CD14-positive monocyte (primary cell): ENCODE measurements around the gene BCAR3. TPM values are rescaled to one million over a fixed set of nuclear protein-coding genes. Genes with fewer than 3 reads are reported as not detected.

ENCODE experiments used
- DNase-seq, 3 donors: peaks; one replicate each; pipeline ENCODE4 v3.0.0-alpha.2; 2011 to 2022
- H2AFZ ChIP-seq: 2 replicates; pipeline ENCODE4 v1.6.0; 2012; ENCODE audit warnings: mild to moderate bottlenecking, low read depth, low read length, inconsistent platforms; ENCODE audit not compliant: insufficient read depth, poor library complexity, severe bottlenecking
- H3K27ac ChIP-seq, 2 donors: 1 replicate in 1 of 2; 2 replicates in 1 of 2; pipeline ENCODE4 v1.5.1; 2012 to 2013; ENCODE audit warnings: low read length in 2 of 2, control low read depth in 1 of 2, inconsistent platforms in 1 of 2, low read depth in 1 of 2, mild to moderate bottlenecking in 1 of 2
- H3K27me3 ChIP-seq, 2 donors: one replicate each; pipeline versions ENCODE4 v1.6.0 to v1.6.1; 2011 to 2013; ENCODE audit warnings: low read length in 2 of 2; ENCODE audit not compliant: control insufficient read depth in 2 of 2, insufficient read depth in 2 of 2
- H3K36me3 ChIP-seq, 2 donors: replicated peaks in 1 of 2; 1 replicate in 1 of 2; 2 replicates in 1 of 2; pipeline versions ENCODE4 v1.5.1 to v1.6.1; 2012 to 2013; ENCODE audit warnings: low read length in 2 of 2, control low read depth in 1 of 2, inconsistent platforms in 1 of 2, mild to moderate bottlenecking in 1 of 2; ENCODE audit not compliant: insufficient read depth in 2 of 2, control insufficient read depth in 1 of 2
- H3K4me1 ChIP-seq, 2 donors: 1 replicate in 1 of 2; 2 replicates in 1 of 2; pipeline versions ENCODE4 v1.5.1 to v1.6.1; 2012 to 2013; ENCODE audit warnings: low read length in 2 of 2, control low read depth in 1 of 2, inconsistent platforms in 1 of 2, mild to moderate bottlenecking in 1 of 2, moderate library complexity in 1 of 2; ENCODE audit not compliant: insufficient read depth in 2 of 2, control insufficient read depth in 1 of 2
- H3K4me2 ChIP-seq: replicated peaks from 2 replicates; pipeline ENCODE3; 2012; ENCODE audit warnings: low read length, moderate library complexity, mild to moderate bottlenecking; ENCODE audit not compliant: poor library complexity, severe bottlenecking; ENCODE audit errors: extremely low read depth
- H3K4me3 ChIP-seq, 3 experiments: fragments of 200-600 bp in 1 of 3; sonication (generic) in 1 of 3; replicated peaks in 1 of 3; 1 replicate in 2 of 3; 2 replicates in 1 of 3; pipeline ENCODE4 v1.5.1; 2011 to 2013; ENCODE audit warnings: low read length in 3 of 3, mild to moderate bottlenecking in 3 of 3, control low read depth in 2 of 3, low read depth in 2 of 3, inconsistent platforms in 1 of 3, moderate library complexity in 1 of 3
- H3K79me2 ChIP-seq: 2 replicates; pipeline ENCODE4 v1.6.0; 2012; ENCODE audit warnings: mild to moderate bottlenecking, control low read depth, inconsistent platforms, low read length, moderate library complexity; ENCODE audit not compliant: insufficient read depth
- H3K9ac ChIP-seq: 2 replicates; pipeline ENCODE4 v1.6.0; 2017; ENCODE audit warnings: low read length, mild to moderate bottlenecking; ENCODE audit not compliant: insufficient read depth, poor library complexity, severe bottlenecking
- H3K9me3 ChIP-seq, 2 donors: replicated peaks in 1 of 2; 1 replicate in 1 of 2; 2 replicates in 1 of 2; pipeline versions ENCODE4 v1.5.1 to v1.6.1; 2012 to 2013; ENCODE audit warnings: low read length in 2 of 2, control low read depth in 1 of 2; ENCODE audit not compliant: control insufficient read depth in 1 of 2, insufficient read depth in 1 of 2
- H4K20me1 ChIP-seq: 2 replicates; pipeline ENCODE4 v1.6.0; 2012; ENCODE audit warnings: mild to moderate bottlenecking, low read length, control low read depth, moderate library complexity; ENCODE audit not compliant: insufficient read depth
- H3K27ac Mint-ChIP-seq, 7 donors: one replicate each; pipeline ENCODE4 v1.8.0; 2020; ENCODE audit warnings: mild to moderate bottlenecking in 7 of 7, mixed read lengths in 7 of 7, moderate library complexity in 6 of 7, inconsistent platforms in 2 of 7
- H3K27me3 Mint-ChIP-seq, 3 donors: one replicate each; pipeline ENCODE4 v1.8.0; 2021 to 2022; ENCODE audit warnings: low read depth in 3 of 3, mild to moderate bottlenecking in 3 of 3, mixed read lengths in 3 of 3, moderate library complexity in 3 of 3, inconsistent platforms in 1 of 3
- H3K36me3 Mint-ChIP-seq, 2 donors: one replicate each; pipeline ENCODE4 v1.8.0; 2020; ENCODE audit warnings: mixed read lengths in 2 of 2, inconsistent platforms in 1 of 2, mild to moderate bottlenecking in 1 of 2
- H3K4me1 Mint-ChIP-seq: one replicate; pipeline ENCODE4 v1.8.0; 2020; ENCODE audit warnings: mild to moderate bottlenecking, mixed read lengths
- H3K4me3 Mint-ChIP-seq, 2 donors: one replicate each; pipeline ENCODE4 v1.8.0; 2020; ENCODE audit warnings: mild to moderate bottlenecking in 2 of 2, mixed read lengths in 2 of 2, moderate library complexity in 1 of 2
- H3K9me3 Mint-ChIP-seq, 7 donors: one replicate each; pipeline ENCODE4 v1.8.0; 2020 to 2022; ENCODE audit warnings: mixed read lengths in 7 of 7, mild to moderate bottlenecking in 6 of 7, moderate library complexity in 6 of 7, inconsistent platforms in 2 of 7
- WGBS: methylation state at CpG from one replicate; pipeline ENCODE4 v1.1.5; 2013; ENCODE audit warnings: missing lambda C conversion rate; ENCODE audit not compliant: insufficient coverage; 5-methylcytosine and 5-hydroxymethylcytosine counted together
- intact Hi-C, 2 donors: fragments of 100-400 bp; cut with micrococcal nuclease; formaldehyde crosslinking; loops; one replicate each; pipeline versions ENCODE4 v1.15.0 to v1.15.1; 2023
- polyA plus RNA-seq, 3 donors: library from polyadenylated mRNA; depleted of rRNA in 1 of 3; unstranded in 2 of 3; stranded (reverse) in 1 of 3; fragments of 300-500 nt in 2 of 3; fragments of >200 nt in 1 of 3; fragmentation: Illumina TruSeq in 2 of 3; gene quantifications; 1 replicate in 2 of 3; 2 replicates in 1 of 3; pipeline ENCODE4 v1.2.3, GENCODE V29; 2012 to 2021
- TF ChIP-seq, protein P1 (sequence below): fragments of 200-600 bp; IDR thresholded peaks from one replicate; pipeline ENCODE4 v1.8.0; 2022; ENCODE audit warnings: antibody characterized with exemption, mild to moderate bottlenecking

The BCAR3 gene
- polyA plus RNA-seq, 3 donors, result 0.05 to 0.41 TPM; not detected in 1

- Histone ChIP-seq H3K4me1 (no peaks in the 10 kb centered on the region), H3K4me3 (no peak overlapping the region), H3K9ac (no peak overlapping the region), H3K4me2 (no peak overlapping the region), H3K27ac (no peak overlapping the region), H3K9me3 (no peaks in the 10 kb centered on the region), H3K79me2 (no peaks in the 10 kb centered on the region), H2AFZ (no peak overlapping the region), H3K36me3 (no peaks in the 10 kb centered on the region), H4K20me1 (no peaks in the 10 kb centered on the region), H3K27me3 (no peaks in the 10 kb centered on the region)
- H3K9me3 Mint-ChIP-seq, result peaks cover 0 to 4% (median 2%) of the 10 kb centered on the region in 7 donors
- no peaks in the 10 kb centered on the region for H3K4me1 Mint-ChIP-seq
- peaks cover 0 to 3% (median 2%) of the 10 kb centered on the region in 3 donors for H3K27me3 Mint-ChIP-seq
- no peak overlapping the region for H3K4me3 Mint-ChIP-seq
- no peaks in the 10 kb centered on the region for H3K36me3 Mint-ChIP-seq
- TF ChIP-seq, protein P1, sequence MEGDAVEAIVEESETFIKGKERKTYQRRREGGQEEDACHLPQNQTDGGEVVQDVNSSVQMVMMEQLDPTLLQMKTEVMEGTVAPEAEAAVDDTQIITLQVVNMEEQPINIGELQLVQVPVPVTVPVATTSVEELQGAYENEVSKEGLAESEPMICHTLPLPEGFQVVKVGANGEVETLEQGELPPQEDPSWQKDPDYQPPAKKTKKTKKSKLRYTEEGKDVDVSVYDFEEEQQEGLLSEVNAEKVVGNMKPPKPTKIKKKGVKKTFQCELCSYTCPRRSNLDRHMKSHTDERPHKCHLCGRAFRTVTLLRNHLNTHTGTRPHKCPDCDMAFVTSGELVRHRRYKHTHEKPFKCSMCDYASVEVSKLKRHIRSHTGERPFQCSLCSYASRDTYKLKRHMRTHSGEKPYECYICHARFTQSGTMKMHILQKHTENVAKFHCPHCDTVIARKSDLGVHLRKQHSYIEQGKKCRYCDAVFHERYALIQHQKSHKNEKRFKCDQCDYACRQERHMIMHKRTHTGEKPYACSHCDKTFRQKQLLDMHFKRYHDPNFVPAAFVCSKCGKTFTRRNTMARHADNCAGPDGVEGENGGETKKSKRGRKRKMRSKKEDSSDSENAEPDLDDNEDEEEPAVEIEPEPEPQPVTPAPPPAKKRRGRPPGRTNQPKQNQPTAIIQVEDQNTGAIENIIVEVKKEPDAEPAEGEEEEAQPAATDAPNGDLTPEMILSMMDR, result no peak
- H3K27ac Mint-ChIP-seq, result no peak overlapping the region
- WGBS, result 95% methylated on average over 8 of the region's 8 CpGs
- intact Hi-C loops, result loop anchor here in 1 of 2 donors (10.0 kb wide), 1 partner anchor 206 kb away; no protein-coding TSS in a partner anchor
- DNase-seq, result no peak
Measured at GRCh38 chr1:93638981-93639380, 42.7 kb downstream of the BCAR3 start.

DNA sequence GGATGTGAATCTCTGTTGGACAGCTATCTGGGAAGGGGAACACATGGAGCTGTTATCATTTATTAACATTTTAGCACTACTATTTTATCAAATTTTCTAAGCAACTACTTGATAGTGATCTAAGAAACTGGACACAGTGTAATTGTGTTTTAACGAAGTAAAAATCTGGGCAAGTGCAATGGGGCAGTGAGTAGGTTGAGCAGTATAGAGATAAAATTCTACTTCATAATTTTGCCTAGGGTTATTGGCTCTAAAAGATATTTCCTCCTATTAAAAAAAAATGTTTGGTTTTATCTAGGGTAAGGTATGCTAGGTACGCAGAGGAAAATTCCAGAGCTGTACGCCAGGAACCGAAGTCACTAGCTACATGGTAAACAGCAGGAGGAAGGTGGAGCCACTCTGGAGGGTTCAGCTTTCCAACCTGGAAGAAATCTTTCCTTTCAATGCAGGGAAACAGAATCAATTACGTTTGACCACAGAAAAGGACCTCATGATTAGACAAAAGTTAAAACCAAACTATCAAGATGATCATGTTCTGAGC is 43.3 kb downstream of the BCAR3 start:
- no peaks in the 10 kb centered on the region for H3K79me2 ChIP-seq
- no peaks in the 10 kb centered on the region for H4K20me1 ChIP-seq
- TF ChIP-seq, protein P1, result no peak
- no peaks in the 10 kb centered on the region for H3K36me3 Mint-ChIP-seq
- no peak overlapping the region for H3K4me3 Mint-ChIP-seq
- H3K9me3 Mint-ChIP-seq, result peaks cover 0 to 4% (median 2%) of the 10 kb centered on the region in 7 donors
- H3K4me1 Mint-ChIP-seq, result no peaks in the 10 kb centered on the region
- no peaks in the 10 kb centered on the region for H3K4me1 ChIP-seq
- no peak overlapping the region for H3K27ac Mint-ChIP-seq
- intact Hi-C loops, result loop anchor here in 1 of 2 donors (10.0 kb wide), 1 partner anchor 206 kb away; no protein-coding TSS in a partner anchor
- H3K27me3 Mint-ChIP-seq, result peaks cover 0 to 3% (median 2%) of the 10 kb centered on the region in 3 donors
- no peak overlapping the region for H3K4me2 ChIP-seq
- no peaks in the 10 kb centered on the region for H3K27me3 ChIP-seq
- no peak overlapping the region for H2AFZ ChIP-seq
- H3K27ac ChIP-seq, result no peak overlapping the region
- no peaks in the 10 kb centered on the region for H3K36me3 ChIP-seq
- no CpG with 5 or more reads among the region's 5 CpGs for WGBS
- no peaks in the 10 kb centered on the region for H3K9me3 ChIP-seq
- no peak overlapping the region for H3K9ac ChIP-seq
- H3K4me3 ChIP-seq, result no peak overlapping the region
- no peak for DNase-seq
